OCI-LY3 (cell line): ENCODE data around the gene CYP11A1.

ENCODE experiments used
- CTCF ChIP-seq: fragments of 200-600, 300-600 bp; sonication (generic); IDR thresholded peaks from 2 replicates; pipeline ENCODE4 v1.5.1; 2014; ENCODE audit warnings: antibody characterized with exemption, low read length, low read depth
- EZH2phosphoT487 ChIP-seq: fragments of 200-600 bp; shearing (Covaris generic); IDR thresholded peaks from 2 replicates; pipeline ENCODE4 v1.6.1; 2018; ENCODE audit warnings: antibody characterized with exemption, mixed run types, low read depth

GRCh38 chr15:74411686-74412085 lies 44.2 kb upstream of the CYP11A1 start:
- TF ChIP-seq CTCF: no peak
- TF ChIP-seq EZH2phosphoT487: no peak
